H1 (cell line): ENCODE measurements around the gene FHIT. TPM values are rescaled to one million over a fixed set of nuclear protein-coding genes. Genes with fewer than 3 reads are reported as not detected.

ENCODE experiments used
- CTCF ChIA-PET: fragments of 300-600 bp; sonication (Branson Sonifier 250); formaldehyde crosslinking; loops from one replicate; lab custom pipeline; 2021; ENCODE audit not compliant: partially characterized antibody; lab: Charles Lee
- POLR2A ChIA-PET: fragments of 300-600 bp; sonication (Branson Sonifier 250); formaldehyde crosslinking; loops from one replicate; lab custom pipeline; 2021; ENCODE audit warnings: inconsistent platforms; ENCODE audit not compliant: partially characterized antibody; lab: Charles Lee
- DNase-seq, 2 experiments: peaks; one replicate each; pipeline versions ENCODE4 v3.0.0 to v3.0.0-alpha.2; 2010 to 2022; ENCODE audit warnings: low spot score in 2 of 2, low read depth in 1 of 2, mixed read lengths in 1 of 2
- FAIRE-seq: peaks from 2 replicates; lab custom pipeline; 2011; peaks lifted over from hg19 to GRCh38; lab: Jason Lieb, UNC
- H2AFZ ChIP-seq: 2 replicates; pipeline ENCODE4 v1.8.1; 2012; ENCODE audit warnings: low read length, inconsistent platforms
- H2AK5ac ChIP-seq: 2 replicates; pipeline ENCODE4 v1.6.1; 2013; ENCODE audit warnings: low read depth, low read length
- H2BK120ac ChIP-seq: replicated peaks from 2 replicates; pipeline ENCODE3; 2013; ENCODE audit warnings: low read depth, low read length, inconsistent platforms
- H2BK12ac ChIP-seq: 2 replicates; pipeline ENCODE4 v1.6.1; 2013; ENCODE audit warnings: low read depth, low read length
- H2BK15ac ChIP-seq: 2 replicates; pipeline ENCODE4 v1.6.1; 2013; ENCODE audit warnings: low read length
- H2BK20ac ChIP-seq: 2 replicates; pipeline ENCODE4 v1.6.1; 2013; ENCODE audit warnings: low read length
- H2BK5ac ChIP-seq: 2 replicates; pipeline ENCODE4 v1.6.1; 2013; ENCODE audit warnings: low read depth, low read length
- H3K14ac ChIP-seq: 2 replicates; pipeline ENCODE4 v1.6.1; 2013; ENCODE audit warnings: inconsistent platforms; ENCODE audit not compliant: insufficient read length
- H3K18ac ChIP-seq: 2 replicates; pipeline ENCODE4 v1.6.1; 2013; ENCODE audit warnings: low read length; ENCODE audit errors: extremely low read depth
- H3K23ac ChIP-seq: 2 replicates; pipeline ENCODE4 v1.6.1; 2013; ENCODE audit warnings: inconsistent platforms; ENCODE audit not compliant: insufficient read length
- H3K23me2 ChIP-seq: 2 replicates; pipeline ENCODE4 v1.6.1; 2013; ENCODE audit warnings: low read depth, low read length
- H3K27ac ChIP-seq: 2 replicates; pipeline ENCODE4 v1.6.1; 2011; ENCODE audit warnings: low read depth, low read length, inconsistent platforms
- H3K27me3 ChIP-seq, 4 experiments: replicated peaks in 1 of 4; 1 replicate in 1 of 4; 2 replicates in 3 of 4; pipeline versions ENCODE4 v1.6.1 to v1.8.1; 2011 to 2013; ENCODE audit warnings: low read length in 3 of 4, mild to moderate bottlenecking in 3 of 4, inconsistent platforms in 2 of 4, mixed read lengths in 2 of 4, moderate library complexity in 1 of 4; ENCODE audit not compliant: control insufficient read depth in 3 of 4, insufficient read depth in 3 of 4; ENCODE audit errors: extremely low read depth in 1 of 4
- H3K36me3 ChIP-seq, 4 experiments: 2 replicates each; pipeline versions ENCODE4 v1.6.1 to v1.8.1; 2011 to 2013; ENCODE audit warnings: mild to moderate bottlenecking in 4 of 4, low read length in 3 of 4, moderate library complexity in 2 of 4, control low read depth in 1 of 4, inconsistent platforms in 1 of 4; ENCODE audit not compliant: insufficient read depth in 4 of 4, control insufficient read depth in 2 of 4
- H3K4ac ChIP-seq: replicated peaks from 2 replicates; pipeline ENCODE3; 2013; ENCODE audit warnings: low read length, low read depth, mixed read lengths, inconsistent platforms; ENCODE audit not compliant: insufficient read length
- H3K4me1 ChIP-seq, 4 experiments: replicated peaks in 1 of 4; 1 replicate in 1 of 4; 2 replicates in 3 of 4; pipeline versions ENCODE4 v1.6.1 to v1.8.1; 2011 to 2013; ENCODE audit warnings: low read length in 3 of 4, inconsistent platforms in 2 of 4, mixed read lengths in 1 of 4; ENCODE audit not compliant: insufficient read depth in 4 of 4, control insufficient read depth in 3 of 4
- H3K4me2 ChIP-seq, 2 experiments: 2 replicates each; pipeline versions ENCODE4 v1.6.1 to v1.8.1; 2011 to 2013; ENCODE audit warnings: low read depth in 2 of 2, low read length in 2 of 2, control low read depth in 1 of 2, inconsistent platforms in 1 of 2, mild to moderate bottlenecking in 1 of 2; ENCODE audit not compliant: insufficient read depth in 1 of 2
- H3K4me3 ChIP-seq, 4 experiments: fragments of 200-600, 300-600 bp in 1 of 4; sonication (generic), shearing (Covaris generic), sonication (Bioruptor Twin) in 1 of 4; 2 replicates each; pipeline versions ENCODE4 v1.5.1 to v1.8.1; 2011 to 2016; ENCODE audit warnings: low read length in 4 of 4, low read depth in 3 of 4, control low read depth in 2 of 4, inconsistent platforms in 2 of 4, mild to moderate bottlenecking in 2 of 4, mixed read lengths in 1 of 4, moderate library complexity in 1 of 4; ENCODE audit not compliant: insufficient read depth in 2 of 4; ENCODE audit errors: extremely low read depth in 1 of 4
- H3K56ac ChIP-seq: replicated peaks from 2 replicates; pipeline ENCODE3; 2013; ENCODE audit warnings: low read depth, mild to moderate bottlenecking, mixed read lengths, low read length, inconsistent platforms; ENCODE audit not compliant: insufficient read length
- H3K79me1 ChIP-seq: 2 replicates; pipeline ENCODE4 v1.6.1; 2013; ENCODE audit warnings: low read depth, low read length, control low read depth
- H3K79me2 ChIP-seq, 2 experiments: 2 replicates each; pipeline versions ENCODE4 v1.6.1 to v1.8.1; 2012 to 2013; ENCODE audit warnings: low read length in 2 of 2, mild to moderate bottlenecking in 2 of 2, inconsistent platforms in 1 of 2; ENCODE audit not compliant: insufficient read depth in 2 of 2, control insufficient read depth in 1 of 2
- H3K9ac ChIP-seq, 4 experiments: replicated peaks in 1 of 4; 1 replicate in 1 of 4; 2 replicates in 3 of 4; pipeline versions ENCODE4 v1.6.1 to v1.8.1; 2011 to 2013; ENCODE audit warnings: low read depth in 3 of 4, low read length in 3 of 4, control low read depth in 2 of 4, mild to moderate bottlenecking in 2 of 4, moderate library complexity in 2 of 4, inconsistent platforms in 1 of 4; ENCODE audit errors: extremely low read depth in 1 of 4
- H3K9me3 ChIP-seq, 2 experiments: 2 replicates each; pipeline versions ENCODE4 v1.6.1 to v1.8.1; 2012 to 2013; ENCODE audit warnings: mild to moderate bottlenecking in 2 of 2, moderate library complexity in 2 of 2, control low read depth in 1 of 2, inconsistent platforms in 1 of 2, low read depth in 1 of 2, low read length in 1 of 2, mixed read lengths in 1 of 2; ENCODE audit not compliant: insufficient read depth in 2 of 2
- H4K20me1 ChIP-seq, 2 experiments: replicated peaks in 1 of 2; 2 replicates each; pipeline versions ENCODE3 to v1.8.1; 2011 to 2013; ENCODE audit warnings: inconsistent platforms in 2 of 2, low read length in 2 of 2, mild to moderate bottlenecking in 1 of 2; ENCODE audit not compliant: insufficient read depth in 2 of 2, control insufficient read depth in 1 of 2
- H4K5ac ChIP-seq: 2 replicates; pipeline ENCODE4 v1.6.1; 2013; ENCODE audit warnings: low read length, low read depth, mixed read lengths, inconsistent platforms; ENCODE audit not compliant: insufficient read length
- H4K8ac ChIP-seq: 2 replicates; pipeline ENCODE4 v1.8.0; 2013; ENCODE audit warnings: mild to moderate bottlenecking, moderate library complexity, low read length, inconsistent platforms; ENCODE audit not compliant: insufficient read depth; ENCODE audit errors: extremely low read depth
- H4K91ac ChIP-seq: replicated peaks from 2 replicates; pipeline ENCODE3; 2013; ENCODE audit warnings: low read length, mixed read lengths, inconsistent platforms; ENCODE audit not compliant: insufficient read length
- CREB1 ChIP-seq: IDR thresholded peaks from 2 replicates; pipeline ENCODE4 v1.6.1; 2012; ENCODE audit warnings: inconsistent platforms
- EGR1 ChIP-seq: IDR thresholded peaks from 2 replicates; pipeline ENCODE4 v1.6.1; 2011; ENCODE audit warnings: low read depth, low read length, borderline replicate concordance
- SRF ChIP-seq: IDR thresholded peaks from 2 replicates; pipeline ENCODE4 v1.6.1; 2011; ENCODE audit warnings: mild to moderate bottlenecking, low read depth, low read length, moderate library complexity
- TBP ChIP-seq: IDR thresholded peaks from 2 replicates; pipeline ENCODE4 v1.6.1; 2011; ENCODE audit warnings: low read depth, low read length, improper control_type of control experiment
- TCF12 ChIP-seq: IDR thresholded peaks from 2 replicates; pipeline ENCODE4 v1.6.1; 2011; ENCODE audit warnings: low read depth, mild to moderate bottlenecking, low read length
- WGBS, 2 experiments: shearing (Covaris generic) in 1 of 2; methylation state at CpG; one replicate each; pipeline versions ENCODE4 v1.1.6 to v1.1.7; 2013 to 2015; ENCODE audit warnings: low lambda C conversion rate in 2 of 2, mixed read lengths in 2 of 2, inconsistent platforms in 1 of 2, low coverage in 1 of 2, missing lambda C conversion rate in 1 of 2; ENCODE audit not compliant: insufficient replicate concordance in 2 of 2, insufficient coverage in 1 of 2, insufficient read length in 1 of 2; ENCODE audit errors: extremely low coverage in 1 of 2, missing lambda C conversion rate in 1 of 2; 5-methylcytosine and 5-hydroxymethylcytosine counted together
- polyA plus RNA-seq, 7 experiments: library from polyadenylated mRNA; depleted of rRNA in 3 of 7; stranded (reverse) in 5 of 7; unstranded in 2 of 7; fragments of >200 nt in 5 of 7; fragments of 200-250 nt in 2 of 7; gene quantifications; 1 replicate in 5 of 7; 2 replicates in 1 of 7; 4 replicates in 1 of 7; pipeline versions ENCODE4 v1.2.1 to v1.2.3, GENCODE V29; 2011 to 2013; ENCODE audit warnings: missing spikeins in 2 of 7, mixed read lengths in 2 of 7
- total RNA-seq: library from RNA; stranded (reverse); fragmentation: NEBNext Ultra II Directional; extraction: Animal tissue kit (Norgen Biotek cat#: 25700); gene quantifications from 2 replicates; pipeline ENCODE4 v1.2.1, GENCODE V29; 2021
- TF ChIP-seq, protein P1 (sequence below): IDR thresholded peaks from 2 replicates; pipeline ENCODE4 v1.6.1; 2011; ENCODE audit warnings: low read depth, mild to moderate bottlenecking, low read length; ENCODE audit not compliant: insufficient read depth

The FHIT gene
- total and polyA plus RNA-seq, 2 of the 8 experiments (the other 6 are each of a cell fraction or from before 2014, with no cell fraction given): 1.2 to 3.2 TPM

DNA sequence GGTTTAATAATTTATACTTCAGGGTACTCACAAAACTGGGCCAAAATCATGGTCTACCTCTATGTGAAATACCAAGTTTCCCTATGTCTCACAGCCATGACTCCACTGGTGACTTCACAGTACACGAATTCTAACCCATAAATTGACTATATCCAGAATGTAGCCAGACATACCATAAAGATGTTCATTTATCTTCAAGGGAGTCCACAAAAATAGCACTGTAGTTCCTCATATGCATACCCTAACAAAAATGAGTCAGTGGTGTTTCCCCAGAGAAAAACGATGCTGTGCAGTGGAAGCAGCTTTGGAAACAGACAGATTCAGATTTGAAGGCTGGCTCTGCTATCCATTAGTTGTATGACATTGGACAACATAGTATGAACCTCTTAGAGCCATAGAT lies 438.8 kb downstream of the FHIT start:
- Histone ChIP-seq H3K4me3 (no peak overlapping the region), H4K20me1 (no peaks in the 10 kb centered on the region), H2BK120ac (no peak overlapping the region), H3K4ac (no peak overlapping the region), H3K18ac (no peak overlapping the region), H3K27ac (no peak overlapping the region), H3K14ac (no peak overlapping the region), H3K4me2 (no peak overlapping the region), H4K8ac (no peak overlapping the region), H2BK15ac (no peak overlapping the region), H2BK12ac (no peak overlapping the region), H3K79me2 (no peaks in the 10 kb centered on the region), H3K4me1 (no peaks in the 10 kb centered on the region), H3K9ac (no peak overlapping the region), H2BK20ac (no peak overlapping the region), H3K23ac (no peak overlapping the region), H4K5ac (no peak overlapping the region), H3K36me3 (no peaks in the 10 kb centered on the region), H3K56ac (no peak overlapping the region), H2AK5ac (no peak overlapping the region), H3K23me2 (no peaks in the 10 kb centered on the region), H3K27me3 (no peaks in the 10 kb centered on the region), H2BK5ac (no peak overlapping the region), H3K79me1 (no peaks in the 10 kb centered on the region), H4K91ac (no peak overlapping the region), H3K9me3 (no peaks in the 10 kb centered on the region), H2AFZ (no peak overlapping the region)
- ChIA-PET POLR2A (no interaction called here), CTCF (no interaction called here)
- TF ChIP-seq SRF (no peak), TCF12 (no peak), CREB1 (no peak), EGR1 (no peak), TBP (no peak)
- TF ChIP-seq, protein P1, sequence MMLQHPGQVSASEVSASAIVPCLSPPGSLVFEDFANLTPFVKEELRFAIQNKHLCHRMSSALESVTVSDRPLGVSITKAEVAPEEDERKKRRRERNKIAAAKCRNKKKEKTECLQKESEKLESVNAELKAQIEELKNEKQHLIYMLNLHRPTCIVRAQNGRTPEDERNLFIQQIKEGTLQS: no peak
- FAIRE-seq: no peak
- DNase-seq: no peak
- 83% methylated on average over 2 of the region's 2 CpGs; no CpG with 5 or more reads in 1 of the 2 experiments for WGBS, 2 experiments
